HEK293 (cell line): ENCODE measurements around the gene U2SURP.
"Not testable (repeated sequence)": the region's sequence is repeated elsewhere in the genome, so short reads cannot be mapped to it uniquely, and the experiment has no call there.

Source experiments
- CTCF ChIA-PET: fragments of 350-600 bp; formaldehyde crosslinking; extraction: SDS; loops from one replicate; lab custom pipeline; 2021; ENCODE audit warnings: antibody characterized with exemption; lab: Yijun Ruan, JAX
- POLR2A ChIA-PET: fragments of 300-600 bp; formaldehyde crosslinking; extraction: SDS; loops from one replicate; lab custom pipeline; 2020; ENCODE audit warnings: antibody characterized with exemption, inconsistent platforms; lab: Yijun Ruan, JAX
- H3K27ac ChIP-seq: fragments of 200-500 bp; sonication (Bioruptor generic); 2 replicates; pipeline ENCODE4 v1.5.1; 2014; ENCODE audit warnings: low read depth, low read length, control low read depth, inconsistent platforms; ENCODE audit errors: extremely low read depth
- H3K36me3 ChIP-seq, 2 experiments: fragments of 200-500 bp in 1 of 2; sonication (Bioruptor generic) in 1 of 2; 1 replicate in 1 of 2; 2 replicates in 1 of 2; pipeline ENCODE4 v1.5.1; 2014 to 2017; ENCODE audit warnings: inconsistent platforms in 2 of 2, low read length in 2 of 2; ENCODE audit not compliant: control insufficient read depth in 2 of 2, insufficient read depth in 1 of 2
- H3K4me1 ChIP-seq: fragments of 200-500 bp; sonication (Bioruptor generic); 2 replicates; pipeline ENCODE4 v1.5.1; 2014; ENCODE audit warnings: mild to moderate bottlenecking, low read length, inconsistent platforms; ENCODE audit not compliant: control insufficient read depth, insufficient read depth
- H3K4me3 ChIP-seq: 2 replicates; pipeline ENCODE4 v1.5.1; 2011; ENCODE audit warnings: low read depth, mild to moderate bottlenecking, control low read depth, low read length, moderate library complexity
- H3K9me3 ChIP-seq: fragments of 200-500 bp; sonication (Bioruptor generic); 2 replicates; pipeline ENCODE4 v1.5.1; 2014; ENCODE audit warnings: low read depth, low read length, inconsistent platforms; ENCODE audit not compliant: control insufficient read depth, insufficient read depth
- GFI1B ChIP-seq: fragments of 450-650 bp; formaldehyde crosslinking; IDR thresholded peaks from 2 replicates; pipeline ENCODE4 v1.5.1; 2016; ENCODE audit warnings: missing biosample characterization, missing genetic modification characterization
- SCRT2 ChIP-seq: fragments of 450-650 bp; formaldehyde crosslinking; IDR thresholded peaks from 2 replicates; pipeline ENCODE4 v1.5.1; 2016; ENCODE audit warnings: missing biosample characterization, missing genetic modification characterization
- ZBTB7A ChIP-seq: fragments of 450-650 bp; formaldehyde crosslinking; IDR thresholded peaks from 2 replicates; pipeline ENCODE4 v1.5.1; 2016; ENCODE audit warnings: low read depth, missing biosample characterization, missing genetic modification characterization
- ZEB2 ChIP-seq: fragments of 450-650 bp; formaldehyde crosslinking; IDR thresholded peaks from 2 replicates; pipeline ENCODE4 v1.5.1; 2016; ENCODE audit warnings: missing biosample characterization, missing genetic modification characterization
- ZNF121 ChIP-seq: fragments of 450-650 bp; formaldehyde crosslinking; IDR thresholded peaks from 2 replicates; pipeline ENCODE4 v1.5.1; 2016; ENCODE audit warnings: missing biosample characterization, missing genetic modification characterization
- ZNF140 ChIP-seq: fragments of 450-650 bp; formaldehyde crosslinking; IDR thresholded peaks from 2 replicates; pipeline ENCODE4 v1.5.1; 2016; ENCODE audit warnings: missing biosample characterization, missing genetic modification characterization
- ZNF175 ChIP-seq: fragments of 450-650 bp; formaldehyde crosslinking; IDR thresholded peaks from 2 replicates; pipeline ENCODE4 v1.5.1; 2016; ENCODE audit warnings: missing biosample characterization, missing genetic modification characterization
- ZNF274 ChIP-seq, 2 experiments: fragments of 200-500 bp in 1 of 2; fragments of 450-650 bp in 1 of 2; sonication (Bioruptor generic) in 1 of 2; formaldehyde crosslinking in 1 of 2; IDR thresholded peaks; 2 replicates each; pipeline versions ENCODE4 v1.5.1 to v1.6.1; 2014 to 2016; ENCODE audit warnings: borderline replicate concordance in 1 of 2, inconsistent platforms in 1 of 2, low read length in 1 of 2, missing biosample characterization in 1 of 2, missing genetic modification characterization in 1 of 2
- ZNF302 ChIP-seq: fragments of 450-650 bp; formaldehyde crosslinking; IDR thresholded peaks from 2 replicates; pipeline ENCODE4 v1.5.1; 2016; ENCODE audit warnings: missing biosample characterization, missing genetic modification characterization, low read depth
- ZNF324 ChIP-seq: fragments of 450-650 bp; formaldehyde crosslinking; IDR thresholded peaks from 2 replicates; pipeline ENCODE4 v1.5.1; 2016; ENCODE audit warnings: missing biosample characterization, missing genetic modification characterization
- ZNF341 ChIP-seq: fragments of 450-650 bp; formaldehyde crosslinking; IDR thresholded peaks from 2 replicates; pipeline ENCODE4; 2016; ENCODE audit warnings: low read depth, missing biosample characterization, missing genetic modification characterization
- ZNF391 ChIP-seq: fragments of 450-650 bp; formaldehyde crosslinking; IDR thresholded peaks from 2 replicates; pipeline ENCODE4 v1.5.1; 2016; ENCODE audit warnings: low read depth, missing biosample characterization, missing genetic modification characterization, borderline replicate concordance
- ZNF394 ChIP-seq: fragments of 450-650 bp; formaldehyde crosslinking; IDR thresholded peaks from 2 replicates; pipeline ENCODE4 v1.5.1; 2016; ENCODE audit warnings: missing biosample characterization, missing genetic modification characterization, mild to moderate bottlenecking, moderate library complexity, borderline replicate concordance
- ZNF433 ChIP-seq: fragments of 450-650 bp; formaldehyde crosslinking; IDR thresholded peaks from 2 replicates; pipeline ENCODE4 v1.5.1; 2016; ENCODE audit warnings: missing biosample characterization, missing genetic modification characterization, low read depth
- ZNF521 ChIP-seq: fragments of 450-650 bp; formaldehyde crosslinking; IDR thresholded peaks from 2 replicates; pipeline ENCODE4 v1.5.1; 2017; ENCODE audit warnings: missing biosample characterization, mild to moderate bottlenecking, missing genetic modification characterization
- ZNF626 ChIP-seq: fragments of 450-650 bp; sonication (Bioruptor Pico); formaldehyde crosslinking; IDR thresholded peaks from 2 replicates; pipeline ENCODE4 v1.5.1; 2018; ENCODE audit warnings: missing biosample characterization, missing genetic modification characterization, inconsistent platforms
- ZNF785 ChIP-seq: fragments of 450-650 bp; formaldehyde crosslinking; IDR thresholded peaks from 2 replicates; pipeline ENCODE4 v1.5.1; 2016; ENCODE audit warnings: missing biosample characterization, missing genetic modification characterization
- ZNF830 ChIP-seq: fragments of 450-650 bp; IDR thresholded peaks from 2 replicates; pipeline ENCODE4 v1.5.0; 2018; ENCODE audit warnings: missing biosample characterization, missing genetic modification characterization, low read depth, mild to moderate bottlenecking, moderate library complexity
- TF ChIP-seq, protein P1 (sequence below): fragments of 450-650 bp; formaldehyde crosslinking; IDR thresholded peaks from 2 replicates; pipeline ENCODE4 v1.5.1; 2016; ENCODE audit warnings: missing biosample characterization, missing genetic modification characterization
- TF ChIP-seq, protein P2 (sequence below): fragments of 450-650 bp; formaldehyde crosslinking; IDR thresholded peaks from 2 replicates; pipeline ENCODE4; 2016; ENCODE audit warnings: missing biosample characterization, missing genetic modification characterization
- TF ChIP-seq, protein P3 (sequence below): fragments of 450-650 bp; formaldehyde crosslinking; IDR thresholded peaks from 2 replicates; pipeline ENCODE4 v1.5.1; 2017; ENCODE audit warnings: missing biosample characterization, missing genetic modification characterization
- TF ChIP-seq, protein P4 (sequence below): fragments of 450-650 bp; formaldehyde crosslinking; IDR thresholded peaks from 2 replicates; pipeline ENCODE4 v1.5.1; 2017; ENCODE audit warnings: missing biosample characterization, missing genetic modification characterization
- TF ChIP-seq, protein P5 (sequence below): fragments of 450-650 bp; formaldehyde crosslinking; IDR thresholded peaks from 2 replicates; pipeline ENCODE4 v1.5.1; 2016; ENCODE audit warnings: missing biosample characterization, missing genetic modification characterization

Gene U2SURP

GRCh38 chr3:143031796-143032387, 30.5 kb downstream of the U2SURP start:
- H3K36me3 ChIP-seq: peaks cover 18 to 89% of the 10 kb centered on the region in 2 experiments
- H3K4me3 ChIP-seq, CTCF ChIA-PET, H3K4me1 ChIP-seq, H3K27ac ChIP-seq, H3K9me3 ChIP-seq: not testable (repeated sequence)
- 0 out of 2 replicates have a peak, but pooled peaks have one; percentile 17 for TF ChIP-seq SCRT2 (tag by site-specific recombination)
- POLR2A ChIA-PET: interaction anchor here (0.7 kb wide), 1 partner anchor 39 kb away, joined by 3 read pairs; no protein-coding TSS in a partner anchor

- ChIA-PET POLR2A (no interaction called here), CTCF (interaction anchor here (1.5 kb wide), 1 partner anchor 207 kb away, joined by 4 read pairs; no protein-coding TSS in a partner anchor)
- Histone ChIP-seq H3K36me3 (peaks cover 24 to 78% of the 10 kb centered on the region in 2 experiments), H3K27ac (no peak overlapping the region), H3K4me1 (no peaks in the 10 kb centered on the region), H3K9me3 (no peaks in the 10 kb centered on the region), H3K4me3 (no peak overlapping the region)
- TF ChIP-seq ZNF175 (tag by site-specific recombination) (no peak), ZNF140 (tag by site-specific recombination) (no peak), ZBTB7A (tag by site-specific recombination) (no peak), ZNF274 (IDR thresholded peaks at IDR 0.05; ENCODE audit: low read length) (no peak), ZNF274 (tag by site-specific recombination; IDR thresholded peaks at IDR 0.05; ENCODE audit: borderline replicate concordance) (no peak), ZNF121 (no peak), ZNF521 (tag by site-specific recombination) (no peak), ZNF394 (tag by site-specific recombination) (no peak), ZNF626 (tag by site-specific recombination) (no peak), GFI1B (tag by site-specific recombination) (no peak), ZNF302 (tag by site-specific recombination) (no peak)
These were observed 34.3 kb downstream of the U2SURP start for GRCh38 chr3:143035466-143036211.

DNA sequence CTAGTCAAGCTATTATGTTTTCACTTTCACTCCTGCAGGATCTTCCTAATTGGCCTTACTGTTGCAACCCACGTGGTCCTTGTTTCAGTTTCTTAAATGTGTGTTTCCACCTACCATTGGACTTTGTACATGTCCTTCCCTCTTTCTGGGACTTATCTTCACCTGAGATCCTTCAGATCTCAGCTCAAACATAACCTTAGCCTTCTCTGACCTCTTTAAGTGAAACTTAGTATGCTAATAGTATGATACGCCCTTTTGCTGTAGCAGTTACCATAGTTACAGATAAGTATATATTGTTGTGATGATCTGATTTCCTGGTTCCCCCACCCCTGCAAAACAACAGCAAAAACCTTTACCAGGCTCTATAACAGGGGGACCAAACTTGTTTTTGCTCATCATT, 35.2 kb downstream of the U2SURP start:
- ChIA-PET POLR2A (no interaction called here), CTCF (interaction anchor here (1.5 kb wide), 1 partner anchor 208 kb away, joined by 4 read pairs; no protein-coding TSS in a partner anchor)
- H3K36me3 ChIP-seq: peaks cover 22 to 69% of the 10 kb centered on the region in 2 experiments; a peak in 2 of 3 replicates
- no peak overlapping the region for H3K4me3 ChIP-seq
- no peak overlapping the region for H3K27ac ChIP-seq
- TF ChIP-seq, protein P1, sequence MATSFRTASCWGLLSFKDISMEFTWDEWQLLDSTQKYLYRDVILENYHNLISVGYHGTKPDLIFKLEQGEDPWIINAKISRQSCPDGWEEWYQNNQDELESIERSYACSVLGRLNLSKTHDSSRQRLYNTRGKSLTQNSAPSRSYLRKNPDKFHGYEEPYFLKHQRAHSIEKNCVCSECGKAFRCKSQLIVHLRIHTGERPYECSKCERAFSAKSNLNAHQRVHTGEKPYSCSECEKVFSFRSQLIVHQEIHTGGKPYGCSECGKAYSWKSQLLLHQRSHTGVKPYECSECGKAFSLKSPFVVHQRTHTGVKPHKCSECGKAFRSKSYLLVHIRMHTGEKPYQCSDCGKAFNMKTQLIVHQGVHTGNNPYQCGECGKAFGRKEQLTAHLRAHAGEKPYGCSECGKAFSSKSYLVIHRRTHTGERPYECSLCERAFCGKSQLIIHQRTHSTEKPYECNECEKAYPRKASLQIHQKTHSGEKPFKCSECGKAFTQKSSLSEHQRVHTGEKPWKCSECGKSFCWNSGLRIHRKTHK (tag by site-specific recombination): no peak
- TF ChIP-seq ZNF830 (tag by site-specific recombination) (no peak), ZNF121 (no peak), ZNF433 (tag by site-specific recombination) (no peak), ZNF785 (tag by site-specific recombination) (no peak), ZNF391 (no peak), ZNF341 (tag by site-specific recombination) (no peak), ZNF324 (tag by site-specific recombination) (no peak), ZEB2 (tag by site-specific recombination) (no peak)
- TF ChIP-seq, protein P2, sequence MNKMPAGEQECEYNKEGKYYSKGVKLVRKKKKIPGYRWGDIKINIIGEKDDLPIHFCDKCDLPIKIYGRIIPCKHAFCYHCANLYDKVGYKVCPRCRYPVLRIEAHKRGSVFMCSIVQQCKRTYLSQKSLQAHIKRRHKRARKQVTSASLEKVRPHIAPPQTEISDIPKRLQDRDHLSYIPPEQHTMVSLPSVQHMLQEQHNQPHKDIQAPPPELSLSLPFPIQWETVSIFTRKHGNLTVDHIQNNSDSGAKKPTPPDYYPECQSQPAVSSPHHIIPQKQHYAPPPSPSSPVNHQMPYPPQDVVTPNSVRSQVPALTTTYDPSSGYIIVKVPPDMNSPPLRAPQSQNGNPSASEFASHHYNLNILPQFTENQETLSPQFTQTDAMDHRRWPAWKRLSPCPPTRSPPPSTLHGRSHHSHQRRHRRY (tag by site-specific recombination): no peak
- TF ChIP-seq, protein P3, sequence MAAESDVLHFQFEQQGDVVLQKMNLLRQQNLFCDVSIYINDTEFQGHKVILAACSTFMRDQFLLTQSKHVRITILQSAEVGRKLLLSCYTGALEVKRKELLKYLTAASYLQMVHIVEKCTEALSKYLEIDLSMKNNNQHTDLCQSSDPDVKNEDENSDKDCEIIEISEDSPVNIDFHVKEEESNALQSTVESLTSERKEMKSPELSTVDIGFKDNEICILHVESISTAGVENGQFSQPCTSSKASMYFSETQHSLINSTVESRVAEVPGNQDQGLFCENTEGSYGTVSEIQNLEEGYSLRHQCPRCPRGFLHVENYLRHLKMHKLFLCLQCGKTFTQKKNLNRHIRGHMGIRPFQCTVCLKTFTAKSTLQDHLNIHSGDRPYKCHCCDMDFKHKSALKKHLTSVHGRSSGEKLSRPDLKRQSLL (tag by site-specific recombination): no peak
- TF ChIP-seq, protein P4, sequence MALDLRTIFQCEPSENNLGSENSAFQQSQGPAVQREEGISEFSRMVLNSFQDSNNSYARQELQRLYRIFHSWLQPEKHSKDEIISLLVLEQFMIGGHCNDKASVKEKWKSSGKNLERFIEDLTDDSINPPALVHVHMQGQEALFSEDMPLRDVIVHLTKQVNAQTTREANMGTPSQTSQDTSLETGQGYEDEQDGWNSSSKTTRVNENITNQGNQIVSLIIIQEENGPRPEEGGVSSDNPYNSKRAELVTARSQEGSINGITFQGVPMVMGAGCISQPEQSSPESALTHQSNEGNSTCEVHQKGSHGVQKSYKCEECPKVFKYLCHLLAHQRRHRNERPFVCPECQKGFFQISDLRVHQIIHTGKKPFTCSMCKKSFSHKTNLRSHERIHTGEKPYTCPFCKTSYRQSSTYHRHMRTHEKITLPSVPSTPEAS (tag by site-specific recombination): no peak
- TF ChIP-seq, protein P5, sequence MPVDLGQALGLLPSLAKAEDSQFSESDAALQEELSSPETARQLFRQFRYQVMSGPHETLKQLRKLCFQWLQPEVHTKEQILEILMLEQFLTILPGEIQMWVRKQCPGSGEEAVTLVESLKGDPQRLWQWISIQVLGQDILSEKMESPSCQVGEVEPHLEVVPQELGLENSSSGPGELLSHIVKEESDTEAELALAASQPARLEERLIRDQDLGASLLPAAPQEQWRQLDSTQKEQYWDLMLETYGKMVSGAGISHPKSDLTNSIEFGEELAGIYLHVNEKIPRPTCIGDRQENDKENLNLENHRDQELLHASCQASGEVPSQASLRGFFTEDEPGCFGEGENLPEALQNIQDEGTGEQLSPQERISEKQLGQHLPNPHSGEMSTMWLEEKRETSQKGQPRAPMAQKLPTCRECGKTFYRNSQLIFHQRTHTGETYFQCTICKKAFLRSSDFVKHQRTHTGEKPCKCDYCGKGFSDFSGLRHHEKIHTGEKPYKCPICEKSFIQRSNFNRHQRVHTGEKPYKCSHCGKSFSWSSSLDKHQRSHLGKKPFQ (tag by site-specific recombination): no peak
- no peaks in the 10 kb centered on the region for H3K9me3 ChIP-seq
- no peaks in the 10 kb centered on the region for H3K4me1 ChIP-seq
